Activated CD4-positive, alpha-beta T cell treated with anti-CD3 and anti-CD28 coated beads for 1 hour (primary cell): ENCODE data around the gene GIMAP8.

Experiments
- DNase-seq: peaks from one replicate; pipeline ENCODE4 v3.0.0-alpha.2; 2020

GIMAP8 gene

DNA sequence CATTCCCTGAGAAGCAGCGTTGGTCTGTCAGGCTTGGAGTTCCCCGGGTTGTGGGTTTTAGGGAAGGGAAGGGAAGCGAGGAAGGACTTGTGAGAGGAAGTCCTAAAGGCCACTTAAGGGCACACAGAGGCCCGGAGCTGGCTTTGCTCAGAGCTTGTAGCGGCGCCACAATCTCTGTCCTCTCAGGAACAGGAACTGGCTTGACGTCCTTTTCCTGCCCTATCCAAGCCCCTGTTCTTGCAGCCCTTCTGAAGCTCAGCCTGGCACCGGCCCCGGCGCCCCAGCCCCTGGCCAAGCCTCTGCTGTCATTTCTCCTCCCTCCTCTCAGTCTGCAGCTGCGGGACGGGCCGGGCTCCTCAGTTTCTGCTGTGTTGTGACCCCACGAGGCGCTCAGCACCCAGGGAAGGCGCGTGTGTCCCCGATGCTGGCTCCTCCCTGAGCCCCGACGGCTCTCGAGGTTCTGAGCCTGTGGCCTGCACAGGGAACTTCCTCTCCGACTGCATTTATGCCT is at the start of gene GIMAP8:
TSS of gene GIMAP8 (plus strand) at position 140 of the 511 bp plus-strand sequence. CDS start 16,069 bp downstream, outside the sequence.
- DNase-seq, result peak; percentile 60

DNA sequence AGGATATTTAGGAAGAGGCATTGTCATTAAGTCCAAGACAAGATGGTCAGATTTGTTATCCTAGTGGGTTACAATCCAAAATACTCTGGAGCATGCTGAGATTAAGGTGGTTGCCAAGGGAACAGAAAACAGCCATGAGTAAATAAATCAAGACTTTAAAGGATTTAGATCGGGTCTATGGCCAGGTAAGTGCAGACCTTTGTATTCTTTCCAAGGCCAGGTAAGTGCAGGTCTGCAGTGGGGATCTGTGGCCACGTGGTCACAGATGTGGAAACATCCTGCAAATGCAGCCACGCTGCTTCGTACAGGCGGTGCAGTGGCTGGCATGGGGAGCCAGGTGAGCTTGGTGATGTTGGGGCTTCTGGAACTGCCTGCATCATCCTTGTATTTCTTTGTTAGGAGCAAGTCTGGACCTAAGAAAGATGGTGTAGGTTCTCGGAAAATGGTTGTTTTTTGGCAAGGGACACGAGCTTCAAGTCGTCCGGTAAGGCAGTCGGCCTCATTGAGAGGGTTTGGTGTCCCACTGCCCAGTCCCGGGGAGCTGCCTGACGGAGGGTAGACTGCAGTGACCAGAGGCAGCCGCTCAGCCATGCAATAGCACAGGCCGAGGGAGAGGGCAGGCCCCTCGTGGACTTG is 49.5 kb upstream of the GIMAP8 start:
- DNase-seq, result no peak

DNA sequence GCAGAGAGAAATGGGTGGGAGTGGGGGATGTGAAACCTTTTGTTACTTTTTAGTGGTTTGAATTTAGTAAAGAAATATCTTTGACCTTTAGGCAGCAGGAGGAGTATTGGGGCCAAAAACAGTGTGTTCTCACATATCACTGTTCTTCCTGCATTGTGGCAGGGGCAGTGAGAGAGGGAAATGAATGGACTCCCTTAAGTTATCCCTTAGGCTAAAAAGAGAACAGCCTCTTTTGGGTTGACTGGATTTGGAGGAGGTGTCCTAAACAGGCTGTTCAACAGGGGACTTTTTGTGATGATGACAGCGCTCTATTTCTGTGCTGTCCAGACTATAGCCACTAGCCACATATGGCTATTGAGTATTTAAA is 49.0 kb upstream of the GIMAP8 start:
- no peak for DNase-seq

GRCh38 chr7:150401861-150402631 is 48.4 kb upstream of the GIMAP8 start:
- no peak for DNase-seq

- no peak for DNase-seq
Observed at GRCh38 chr7:150402671-150403321, 47.6 kb upstream of the GIMAP8 start.

GRCh38 chr7:150403376-150404171 is 46.9 kb upstream of the GIMAP8 start:
- DNase-seq, result no peak

DNA sequence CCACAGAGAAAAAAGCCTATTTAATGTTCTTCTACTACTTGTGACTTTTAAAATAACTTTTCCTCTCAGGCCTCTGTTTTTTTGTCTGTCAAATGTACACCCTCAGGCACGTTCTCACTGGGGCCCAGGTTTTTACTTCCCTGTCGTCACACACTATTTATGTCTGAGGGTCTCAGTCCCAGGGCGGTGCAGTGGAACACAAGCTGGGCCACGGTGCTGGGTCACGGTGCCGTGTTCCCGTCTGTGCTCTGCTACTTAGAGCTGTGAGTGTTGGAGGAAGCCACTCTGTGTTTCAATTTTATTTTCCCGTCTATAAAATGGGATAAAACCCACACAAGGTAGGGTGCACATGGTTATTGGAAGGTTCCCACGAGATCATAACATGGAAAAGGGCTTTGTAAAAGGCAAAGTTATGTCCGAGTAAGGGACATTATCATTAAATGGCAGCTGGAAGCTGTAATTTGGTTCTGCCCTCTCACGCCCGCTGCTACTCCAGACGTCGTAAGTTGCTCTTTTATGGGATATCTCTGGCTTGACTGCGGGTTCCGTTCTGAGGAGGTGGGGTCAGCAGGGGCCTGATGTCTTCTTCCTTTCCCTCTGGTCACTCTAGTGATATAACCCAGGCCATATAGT is 46.1 kb upstream of the GIMAP8 start:
- no peak for DNase-seq

DNA sequence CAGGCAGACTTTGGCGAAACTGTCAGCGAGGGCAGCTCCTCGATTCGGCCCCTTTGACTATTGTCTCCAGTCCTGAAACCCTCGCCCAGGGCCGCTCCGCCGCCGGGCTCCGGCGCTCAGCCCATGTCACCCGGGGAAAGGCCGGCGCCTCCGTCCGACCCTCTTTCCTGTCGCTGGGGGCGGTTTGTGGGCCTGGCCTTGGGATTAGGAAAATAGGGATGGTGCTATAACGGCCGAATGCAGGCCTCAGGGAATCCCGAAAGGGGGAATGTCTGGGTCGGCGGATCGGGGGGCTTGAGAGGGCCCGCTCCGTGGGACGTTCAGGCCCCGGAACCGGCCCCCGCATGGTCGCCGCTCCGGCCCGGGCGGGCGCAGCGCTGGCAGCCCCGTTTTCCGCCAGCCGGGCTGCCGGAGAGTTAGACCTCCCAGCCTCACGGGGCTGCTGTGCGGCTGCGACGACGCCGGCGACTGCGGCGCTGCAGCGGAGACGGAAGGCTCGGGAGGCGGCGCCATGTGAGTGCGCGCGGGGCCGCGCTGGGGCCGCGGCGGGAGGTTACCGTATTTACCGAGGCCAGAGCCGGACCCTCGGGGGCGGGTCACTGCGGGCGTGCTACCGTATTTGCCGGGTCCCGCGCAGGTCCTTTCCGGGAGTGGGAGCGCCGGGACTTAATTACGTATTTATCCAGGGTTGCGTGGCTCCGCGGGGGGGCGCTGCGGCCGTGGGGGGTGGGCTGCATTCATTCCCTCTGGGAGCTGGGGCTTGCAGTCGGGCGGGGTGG is 45.4 kb upstream of the GIMAP8 start:
- peak; percentile 62 for DNase-seq

DNA sequence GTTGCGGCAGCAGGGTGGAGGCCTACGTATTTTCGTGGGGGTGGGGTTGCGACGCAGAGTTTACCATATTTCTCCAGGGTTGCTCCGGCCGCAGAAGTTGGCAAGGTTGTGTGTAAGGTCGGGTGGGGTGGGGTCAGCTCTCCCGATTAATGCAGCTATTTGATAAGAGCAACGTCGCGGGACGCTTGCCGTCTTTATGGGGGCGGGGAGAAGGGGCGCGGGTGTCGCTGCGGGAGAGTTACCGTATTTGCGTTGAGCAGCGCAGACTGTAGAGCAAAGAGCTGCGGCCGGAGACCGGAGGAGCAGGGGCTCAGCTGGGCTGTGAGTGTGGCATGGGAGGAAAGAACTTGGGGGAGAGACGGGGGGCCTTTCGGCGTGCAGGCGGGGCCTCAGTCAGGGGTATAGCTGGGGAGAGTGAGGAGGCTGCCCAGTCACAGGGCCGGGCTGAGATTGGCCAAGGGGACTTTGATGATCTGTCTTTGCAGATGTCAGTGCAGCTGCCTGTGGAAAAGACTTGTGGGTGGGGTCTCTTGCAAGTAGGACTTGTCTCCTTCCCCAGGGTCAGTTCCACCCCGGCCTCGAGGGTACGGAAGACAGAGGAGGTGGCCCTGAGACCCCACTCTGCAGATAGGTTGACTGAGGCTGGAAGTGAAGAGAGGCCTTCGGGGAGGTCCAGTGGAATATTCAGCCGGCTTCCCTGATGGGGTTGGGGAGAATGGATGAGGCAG is 44.7 kb upstream of the GIMAP8 start:
- no peak for DNase-seq

DNA sequence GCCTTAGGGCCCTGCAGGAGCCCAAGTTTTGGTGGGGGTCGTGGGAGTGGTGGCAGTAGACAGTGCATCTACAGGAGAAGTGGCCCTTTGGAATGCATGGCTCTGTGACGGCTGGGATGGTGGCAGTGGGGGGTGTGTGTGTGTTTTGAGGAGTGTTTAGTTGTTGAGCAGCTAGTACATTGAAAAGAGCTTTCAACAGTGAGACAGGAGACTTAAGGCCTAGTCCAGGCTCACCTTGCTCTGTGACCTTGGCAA is 44.2 kb upstream of the GIMAP8 start:
- DNase-seq, result no peak

- no peak for DNase-seq
Observed at GRCh38 chr7:150406567-150407421, 43.6 kb upstream of the GIMAP8 start.

DNA sequence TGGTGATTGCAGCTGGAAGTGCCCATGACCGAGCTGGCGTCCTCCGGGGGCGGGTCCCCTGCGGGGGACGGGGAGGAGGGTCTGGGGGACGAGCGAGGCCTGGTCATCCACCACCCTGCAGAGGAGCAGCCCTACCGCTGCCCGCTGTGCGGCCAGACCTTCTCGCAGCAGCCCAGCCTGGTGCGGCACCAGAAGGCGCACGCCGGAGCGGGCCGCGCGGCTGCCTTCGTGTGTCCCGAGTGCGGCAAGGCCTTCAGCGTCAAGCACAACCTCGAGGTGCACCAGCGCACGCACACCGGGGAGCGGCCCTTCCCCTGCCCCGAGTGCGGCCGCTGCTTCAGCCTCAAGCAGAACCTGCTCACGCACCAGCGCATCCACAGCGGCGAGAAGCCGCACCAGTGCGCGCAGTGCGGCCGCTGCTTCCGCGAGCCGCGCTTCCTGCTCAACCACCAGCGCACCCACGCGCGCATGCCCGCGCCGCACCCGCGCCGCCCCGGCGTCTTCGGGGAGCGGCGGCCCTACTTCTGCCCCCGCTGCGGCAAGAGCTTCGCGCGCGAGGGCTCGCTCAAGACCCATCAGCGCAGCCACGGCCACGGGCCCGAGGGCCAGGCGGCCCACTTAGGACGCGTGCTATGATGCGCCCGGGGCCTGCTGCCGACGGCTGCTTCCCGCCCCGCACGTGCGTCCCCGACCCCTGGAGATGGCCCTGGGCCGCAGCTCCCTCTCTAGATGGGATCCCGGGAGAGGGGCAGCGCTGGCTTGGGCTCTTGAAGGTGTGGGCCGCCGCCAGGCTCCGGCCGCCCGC is 42.6 kb upstream of the GIMAP8 start:
- no peak for DNase-seq

DNA sequence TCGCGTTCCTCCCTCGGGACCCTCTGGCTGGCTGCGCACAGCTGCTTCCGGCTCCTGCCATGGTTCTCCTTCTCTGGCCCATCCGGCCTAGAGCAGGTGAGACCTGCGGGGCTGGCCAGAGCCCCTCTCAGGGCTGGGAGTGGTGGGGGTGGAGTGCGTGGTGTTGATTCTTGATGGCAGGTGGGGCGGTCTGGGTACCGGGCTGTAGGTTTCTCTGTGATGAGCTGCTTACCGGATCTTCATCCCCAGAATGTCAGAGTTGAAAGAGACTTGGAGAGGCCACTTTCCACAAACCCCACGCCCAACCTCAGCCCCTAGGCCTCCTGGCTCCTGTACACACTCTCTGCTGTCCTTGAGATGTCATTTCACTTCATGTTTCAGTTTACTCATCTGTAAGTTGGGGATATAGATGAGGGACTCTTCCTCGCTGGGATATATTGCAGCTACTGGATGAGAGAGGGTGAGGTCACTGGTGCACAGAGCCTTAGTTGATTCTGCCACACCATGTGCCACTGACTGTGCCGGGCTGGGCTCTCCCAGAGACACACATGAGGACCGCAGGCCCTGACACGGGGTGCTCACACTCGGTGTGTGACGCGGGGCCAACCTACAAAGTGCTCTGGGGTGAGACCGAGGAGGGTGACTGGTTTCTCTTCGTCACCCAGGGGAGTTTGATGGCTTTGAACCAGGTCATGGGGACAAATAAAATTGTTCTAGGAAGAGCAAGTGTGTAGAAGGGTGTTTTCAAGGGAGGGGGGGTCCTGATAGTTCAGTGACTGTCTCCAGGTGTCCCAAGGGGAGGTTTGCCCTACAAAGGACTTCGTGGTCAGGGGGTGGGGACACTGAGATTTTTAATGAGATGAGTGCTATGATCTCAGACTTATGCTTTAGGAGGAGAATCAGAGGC is 41.8 kb upstream of the GIMAP8 start:
- DNase-seq, result no peak

DNA sequence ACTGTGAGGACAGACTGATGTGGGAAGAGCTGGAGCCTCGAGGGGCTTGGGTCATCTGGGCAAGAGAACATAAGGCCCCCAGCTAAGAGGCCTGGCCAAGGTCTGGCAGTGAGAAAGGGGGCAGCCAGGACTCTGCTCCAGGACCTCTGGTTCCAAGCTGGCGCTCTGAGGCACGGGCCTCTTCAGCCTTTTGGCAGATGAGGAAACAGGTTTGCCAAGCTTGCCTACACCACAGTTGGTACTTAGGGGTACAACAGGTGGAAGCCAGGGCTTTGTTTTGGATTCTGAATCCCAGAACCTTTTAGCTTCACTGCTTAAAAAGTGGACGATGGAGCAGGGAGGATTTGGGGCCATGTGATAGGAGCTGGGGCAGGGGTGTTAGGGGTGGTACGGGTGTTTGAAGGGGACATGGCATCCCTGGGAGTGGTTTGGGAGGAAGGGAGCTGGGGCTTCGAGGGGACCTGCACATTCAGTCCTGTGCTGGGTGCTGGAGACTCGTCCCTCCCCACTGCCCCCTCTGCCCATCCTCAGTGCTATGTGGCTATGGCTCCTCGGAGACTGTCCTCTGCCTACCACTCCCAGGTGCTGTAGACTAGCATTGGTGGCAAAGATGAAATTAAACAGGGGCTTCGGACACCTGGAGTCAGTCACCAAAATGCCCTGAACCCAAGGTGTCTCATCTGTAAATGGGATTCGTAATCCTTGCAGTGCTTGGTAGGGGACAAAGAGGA is 41.0 kb upstream of the GIMAP8 start:
- DNase-seq, result no peak

DNA sequence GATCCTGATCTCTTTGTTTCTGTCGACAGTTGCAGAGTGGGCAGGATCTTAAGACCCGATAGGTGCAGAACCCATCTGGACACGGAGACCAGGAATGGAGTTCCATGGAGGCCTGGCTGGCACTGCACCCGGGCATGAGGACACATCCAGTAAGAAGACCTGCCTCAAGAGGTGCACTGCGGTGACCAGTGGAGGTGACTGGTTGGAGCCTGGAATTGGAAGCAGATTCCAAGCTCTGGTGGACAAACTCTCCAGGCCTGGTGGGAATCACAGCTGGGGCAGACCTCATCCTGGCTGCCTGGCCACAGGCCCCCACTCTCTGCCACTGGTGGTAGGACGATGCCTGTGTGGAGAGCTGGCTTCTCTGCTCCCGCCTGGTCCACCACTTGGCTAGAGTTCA is 40.3 kb upstream of the GIMAP8 start:
- no peak for DNase-seq

- no peak for DNase-seq
Observed at GRCh38 chr7:150410680-150411346, 39.6 kb upstream of the GIMAP8 start.

- DNase-seq, result no peak
Observed at GRCh38 chr7:150411606-150412005, 38.8 kb upstream of the GIMAP8 start.
